HL-60 (cell line): ENCODE results near the gene TIMM9.
A peak's percentile ranks its signal among the peaks of the same experiment; 100 is the strongest.
"Not testable (repeated sequence)": the region's sequence is repeated elsewhere in the genome, so short reads cannot be mapped to it uniquely, and the experiment has no call there.

Experiments
- DNase-seq, 2 experiments: peaks; one replicate each; pipeline ENCODE4 v3.0.0-alpha.2; 2010 to 2020; ENCODE audit warnings: low read depth in 1 of 2, low spot score in 1 of 2
- H3K27ac ChIP-seq: fragments of 250-450 bp; sonication (Bioruptor Pico); replicated peaks from 2 replicates; pipeline ENCODE4 v1.5.1; 2020; ENCODE audit warnings: mild to moderate bottlenecking, moderate library complexity
- H3K27me3 ChIP-seq: fragments of 250-450 bp; sonication (Bioruptor Pico); 2 replicates; pipeline ENCODE4 v1.5.1; 2021; ENCODE audit warnings: mild to moderate bottlenecking, moderate library complexity; ENCODE audit not compliant: insufficient read depth, poor library complexity, severe bottlenecking
- H3K4me3 ChIP-seq: replicated peaks from 2 replicates; pipeline ENCODE4 v1.5.1; 2011; ENCODE audit warnings: mild to moderate bottlenecking, control low read depth, low read length; ENCODE audit not compliant: insufficient read depth
- GABPA ChIP-seq: IDR thresholded peaks from 2 replicates; pipeline ENCODE4 v1.6.1; 2012; ENCODE audit warnings: low read depth
- POLR2AphosphoS5 ChIP-seq: IDR thresholded peaks from 2 replicates; pipeline ENCODE4 v1.6.1; 2012; ENCODE audit warnings: low read depth
- SPI1 ChIP-seq: IDR thresholded peaks from 2 replicates; pipeline ENCODE4 v1.6.1; 2012; ENCODE audit warnings: low read depth, mild to moderate bottlenecking, borderline replicate concordance
- TF ChIP-seq, protein P1 (sequence below): IDR thresholded peaks from one replicate; pipeline ENCODE4 v1.5.1; 2011; ENCODE audit warnings: low read length, control low read depth, inconsistent platforms; ENCODE audit not compliant: insufficient read depth
- TF ChIP-seq, protein P2 (sequence below): IDR thresholded peaks from 2 replicates; pipeline ENCODE4 v1.6.1; 2012; ENCODE audit warnings: low read depth; ENCODE audit not compliant: insufficient replicate concordance

The TIMM9 gene

DNA sequence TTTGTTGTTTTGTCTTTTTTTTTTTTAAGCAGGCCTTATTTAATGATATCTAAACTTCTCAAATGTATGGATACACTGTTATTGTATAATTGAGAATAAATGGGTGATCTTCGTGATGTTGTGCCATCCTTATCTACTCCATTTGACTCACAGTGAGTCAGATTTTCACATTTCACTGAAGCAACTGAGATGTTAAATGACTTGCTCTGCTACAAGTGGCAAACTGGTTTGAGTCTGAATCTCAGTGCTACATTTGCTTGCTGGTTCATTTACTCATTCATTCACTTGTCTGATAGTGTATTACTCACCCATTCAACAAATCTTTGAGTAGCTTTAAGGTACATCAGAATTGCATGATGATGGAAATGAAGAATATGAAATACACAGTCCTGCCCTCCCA is 2.8 kb upstream of the TIMM9 start:
- no peak for DNase-seq
- Histone ChIP-seq H3K27me3 (no peaks in the 10 kb centered on the region), H3K4me3 (no peak overlapping the region), H3K27ac (no peak overlapping the region)
- TF ChIP-seq POLR2AphosphoS5 (no peak), SPI1 (no peak)

DNA sequence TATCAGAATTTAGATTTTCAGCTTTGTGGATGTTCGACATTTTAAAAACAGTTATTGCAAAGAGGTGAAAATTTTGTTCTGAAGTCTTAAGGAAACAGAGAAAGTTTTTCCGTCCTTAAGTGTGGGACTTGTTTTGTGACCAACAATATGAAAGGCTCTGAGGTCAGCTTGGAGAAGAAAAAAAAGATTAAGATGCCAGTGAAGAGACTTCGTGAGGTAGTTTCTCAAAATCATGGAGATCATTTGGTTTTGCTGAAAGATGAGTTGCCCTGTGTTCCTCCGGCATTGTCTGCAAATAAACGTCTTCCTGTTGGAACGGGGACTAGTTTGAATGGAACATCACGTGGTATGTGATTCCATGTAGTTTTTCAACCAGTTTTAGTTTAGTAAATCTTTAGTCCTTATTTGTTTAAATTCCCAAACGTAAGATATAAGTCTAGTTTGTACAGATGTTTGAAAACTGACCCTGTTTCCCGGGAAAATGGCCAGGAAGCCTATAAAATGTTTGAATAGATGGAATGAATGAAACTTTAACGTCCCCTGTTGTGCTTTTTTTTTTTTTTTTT is 870 bp upstream of the TIMM9 start:
- peak overlapping the region; percentile 100 for H3K27ac ChIP-seq
- H3K4me3 ChIP-seq, result peak overlapping the region; percentile 75
- DNase-seq, result peak; percentile 56 to 67
- TF ChIP-seq, protein P1, sequence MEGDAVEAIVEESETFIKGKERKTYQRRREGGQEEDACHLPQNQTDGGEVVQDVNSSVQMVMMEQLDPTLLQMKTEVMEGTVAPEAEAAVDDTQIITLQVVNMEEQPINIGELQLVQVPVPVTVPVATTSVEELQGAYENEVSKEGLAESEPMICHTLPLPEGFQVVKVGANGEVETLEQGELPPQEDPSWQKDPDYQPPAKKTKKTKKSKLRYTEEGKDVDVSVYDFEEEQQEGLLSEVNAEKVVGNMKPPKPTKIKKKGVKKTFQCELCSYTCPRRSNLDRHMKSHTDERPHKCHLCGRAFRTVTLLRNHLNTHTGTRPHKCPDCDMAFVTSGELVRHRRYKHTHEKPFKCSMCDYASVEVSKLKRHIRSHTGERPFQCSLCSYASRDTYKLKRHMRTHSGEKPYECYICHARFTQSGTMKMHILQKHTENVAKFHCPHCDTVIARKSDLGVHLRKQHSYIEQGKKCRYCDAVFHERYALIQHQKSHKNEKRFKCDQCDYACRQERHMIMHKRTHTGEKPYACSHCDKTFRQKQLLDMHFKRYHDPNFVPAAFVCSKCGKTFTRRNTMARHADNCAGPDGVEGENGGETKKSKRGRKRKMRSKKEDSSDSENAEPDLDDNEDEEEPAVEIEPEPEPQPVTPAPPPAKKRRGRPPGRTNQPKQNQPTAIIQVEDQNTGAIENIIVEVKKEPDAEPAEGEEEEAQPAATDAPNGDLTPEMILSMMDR, result no peak
- TF ChIP-seq SPI1 (no peak; the same call in 1 of the 2 replicates), POLR2AphosphoS5 (no peak), GABPA (peak; percentile 73)
- TF ChIP-seq, protein P2, sequence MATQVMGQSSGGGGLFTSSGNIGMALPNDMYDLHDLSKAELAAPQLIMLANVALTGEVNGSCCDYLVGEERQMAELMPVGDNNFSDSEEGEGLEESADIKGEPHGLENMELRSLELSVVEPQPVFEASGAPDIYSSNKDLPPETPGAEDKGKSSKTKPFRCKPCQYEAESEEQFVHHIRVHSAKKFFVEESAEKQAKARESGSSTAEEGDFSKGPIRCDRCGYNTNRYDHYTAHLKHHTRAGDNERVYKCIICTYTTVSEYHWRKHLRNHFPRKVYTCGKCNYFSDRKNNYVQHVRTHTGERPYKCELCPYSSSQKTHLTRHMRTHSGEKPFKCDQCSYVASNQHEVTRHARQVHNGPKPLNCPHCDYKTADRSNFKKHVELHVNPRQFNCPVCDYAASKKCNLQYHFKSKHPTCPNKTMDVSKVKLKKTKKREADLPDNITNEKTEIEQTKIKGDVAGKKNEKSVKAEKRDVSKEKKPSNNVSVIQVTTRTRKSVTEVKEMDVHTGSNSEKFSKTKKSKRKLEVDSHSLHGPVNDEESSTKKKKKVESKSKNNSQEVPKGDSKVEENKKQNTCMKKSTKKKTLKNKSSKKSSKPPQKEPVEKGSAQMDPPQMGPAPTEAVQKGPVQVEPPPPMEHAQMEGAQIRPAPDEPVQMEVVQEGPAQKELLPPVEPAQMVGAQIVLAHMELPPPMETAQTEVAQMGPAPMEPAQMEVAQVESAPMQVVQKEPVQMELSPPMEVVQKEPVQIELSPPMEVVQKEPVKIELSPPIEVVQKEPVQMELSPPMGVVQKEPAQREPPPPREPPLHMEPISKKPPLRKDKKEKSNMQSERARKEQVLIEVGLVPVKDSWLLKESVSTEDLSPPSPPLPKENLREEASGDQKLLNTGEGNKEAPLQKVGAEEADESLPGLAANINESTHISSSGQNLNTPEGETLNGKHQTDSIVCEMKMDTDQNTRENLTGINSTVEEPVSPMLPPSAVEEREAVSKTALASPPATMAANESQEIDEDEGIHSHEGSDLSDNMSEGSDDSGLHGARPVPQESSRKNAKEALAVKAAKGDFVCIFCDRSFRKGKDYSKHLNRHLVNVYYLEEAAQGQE, result peak; percentile 33
- H3K27me3 ChIP-seq, result no peaks in the 10 kb centered on the region

DNA sequence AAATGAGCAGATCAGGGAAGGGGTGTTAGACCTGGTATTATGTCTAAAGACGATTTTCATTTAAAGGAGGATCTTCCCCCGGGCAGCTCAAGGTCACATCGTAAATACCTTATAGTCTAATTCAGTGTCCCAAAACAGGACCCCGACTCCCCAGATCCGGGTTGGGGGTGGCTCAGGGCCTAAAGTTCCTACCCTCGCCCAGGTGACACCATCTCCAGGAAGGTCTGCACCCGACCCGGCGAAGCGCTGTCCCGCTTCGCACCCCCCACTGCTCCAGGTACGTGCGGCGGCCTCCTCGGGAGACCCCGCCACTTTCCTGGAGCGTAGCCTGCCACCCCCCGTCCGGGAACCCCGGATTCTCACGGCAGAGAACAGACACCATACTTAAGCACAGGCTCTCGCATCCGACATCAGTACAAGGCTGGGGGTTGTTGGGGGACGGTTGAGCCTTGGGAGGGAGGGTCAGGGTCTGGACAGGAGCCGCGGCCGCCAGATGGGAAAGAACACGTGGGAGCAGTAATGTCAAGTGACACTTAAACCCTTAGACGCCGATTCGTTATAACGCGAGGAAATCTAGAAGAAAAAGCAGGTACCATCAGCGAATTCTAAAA is 556 bp downstream of the TIMM9 start:
- DNase-seq, result peak; percentile 45 to 68
- H3K27ac ChIP-seq, result peak overlapping the region; percentile 100
- TF ChIP-seq SPI1 (no peak), POLR2AphosphoS5 (peak; percentile 67)
- TF ChIP-seq, protein P2, result peak; percentile 11
- H3K27me3 ChIP-seq, result no peaks in the 10 kb centered on the region
- H3K4me3 ChIP-seq, result peak overlapping the region; percentile 75

DNA sequence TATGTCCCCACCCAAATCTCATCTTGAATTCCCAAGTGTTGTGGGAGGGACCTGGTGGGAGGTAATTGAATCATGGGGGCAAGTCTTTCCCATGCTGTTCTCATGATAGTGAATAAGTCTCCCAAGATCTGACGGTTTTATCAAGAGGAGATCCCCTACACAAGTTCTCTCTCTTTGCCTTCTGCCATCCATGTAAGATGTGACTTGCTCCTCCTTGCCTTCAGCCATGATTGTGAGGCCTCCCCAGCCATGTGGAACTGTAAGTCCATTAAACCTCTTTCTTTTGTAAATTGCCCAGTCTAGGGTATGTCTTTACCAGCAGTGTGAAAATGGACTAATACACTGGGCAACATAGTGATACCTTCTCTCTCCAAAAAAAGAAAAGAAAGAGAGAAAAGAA is 10.4 kb downstream of the TIMM9 start:
- H3K27ac ChIP-seq, DNase-seq, H3K27me3 ChIP-seq, H3K4me3 ChIP-seq: not testable (repeated sequence)

DNA sequence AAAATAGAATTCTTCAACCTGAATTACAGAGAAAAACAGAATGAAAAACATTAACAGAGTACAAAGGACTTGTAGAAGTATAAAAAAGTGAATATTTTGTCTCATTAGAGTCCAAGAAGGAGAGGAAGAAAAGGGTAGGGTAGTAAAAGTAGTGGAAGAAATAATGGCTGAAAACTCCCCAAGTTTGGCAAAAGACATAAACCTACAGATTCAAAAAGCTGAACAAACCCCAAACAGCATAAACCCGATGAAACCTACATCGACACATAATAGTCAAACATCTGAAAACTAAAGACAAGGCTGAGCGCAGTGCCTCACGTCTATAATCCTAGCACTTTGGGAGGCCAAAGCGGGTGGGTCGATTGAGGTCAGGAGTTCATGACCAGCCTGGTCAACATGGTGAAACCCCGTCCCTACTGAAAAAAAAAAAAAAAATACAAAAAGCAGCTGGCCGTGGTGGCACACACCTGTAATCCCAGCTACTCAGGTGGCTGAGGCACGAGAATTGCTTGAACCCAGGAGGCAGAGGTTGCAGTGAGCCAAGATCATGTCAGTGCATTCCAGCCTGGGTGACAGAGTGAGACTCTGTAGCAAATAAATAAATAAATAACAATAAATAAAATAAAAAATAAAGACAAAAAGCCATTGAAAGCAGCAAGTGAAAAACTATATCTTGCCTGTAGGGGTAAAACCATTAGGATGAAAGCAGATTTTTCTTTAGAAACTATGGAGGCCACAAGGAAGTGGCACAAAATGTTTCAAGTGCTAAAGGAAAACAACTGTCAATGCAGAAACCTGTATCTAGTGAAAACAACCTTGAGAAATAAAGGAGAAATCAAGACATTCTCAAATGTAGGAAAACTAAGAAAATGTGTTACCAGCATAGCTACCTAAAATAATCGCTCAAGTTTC is 11.4 kb downstream of the TIMM9 start:
- TF ChIP-seq GABPA (no peak), SPI1 (no peak), POLR2AphosphoS5 (no peak)
- TF ChIP-seq, protein P1, result no peak
- TF ChIP-seq, protein P2, result no peak

More for the DNA sequence above, 11.4 kb downstream of the TIMM9 start:
- Histone ChIP-seq H3K27ac (no peak overlapping the region), H3K27me3 (no peaks in the 10 kb centered on the region), H3K4me3 (no peak overlapping the region)
- DNase-seq, result no peak
